ENCODE data around the gene CCL26.
"Not testable (repeated sequence)": the region's sequence is repeated elsewhere in the genome, so short reads cannot be mapped to it uniquely, and the experiment has no call there.

CCL26 gene

GRCh38 chr7:75761801-75762200 is 10.2 kb downstream of the CCL26 start:
- not testable (repeated sequence) for H3K79me1 ChIP-seq (replicated peaks; ENCODE audit: low read length, poor library complexity, severe bottlenecking); H3K14ac ChIP-seq (ENCODE audit: low read length in 2 of 2); H3K23ac ChIP-seq (ENCODE audit: low read length in 2 of 2); DNase-seq; H3K27ac ChIP-seq (ENCODE audit: low read length, poor library complexity, severe bottlenecking); H2AK5ac ChIP-seq (ENCODE audit: low read length, severe bottlenecking); H2BK5ac ChIP-seq (ENCODE audit: low read depth, low read length, poor library complexity, severe bottlenecking); H3K18ac ChIP-seq (ENCODE audit: low read depth in 1 of 2, low read length in 2 of 2); H2BK15ac ChIP-seq (ENCODE audit: low read depth, poor library complexity, severe bottlenecking); H3K27me3 ChIP-seq (ENCODE audit: control insufficient read depth in 1 of 2, insufficient read depth in 1 of 2, low read length in 2 of 2); H3K36me3 ChIP-seq (ENCODE audit: control insufficient read depth in 1 of 2, insufficient read depth in 2 of 2, low read depth in 1 of 2, low read length in 2 of 2); H3K4me1 ChIP-seq (ENCODE audit: control insufficient read depth, insufficient read depth, low read depth, low read length); H3K9me3 ChIP-seq (ENCODE audit: control insufficient read depth, low read length); H3K9ac ChIP-seq (ENCODE audit: low read length); H3K4me2 ChIP-seq (ENCODE audit: low read length, poor library complexity, severe bottlenecking); H4K91ac ChIP-seq (ENCODE audit: low read length); H2BK12ac ChIP-seq (ENCODE audit: low read length in 2 of 2); H4K8ac ChIP-seq (ENCODE audit: low read length); H3K4ac ChIP-seq (ENCODE audit: low read depth in 1 of 2, low read length in 2 of 2); H2BK120ac ChIP-seq (ENCODE audit: low read depth, low read length); H2AFZ ChIP-seq (ENCODE audit: low read depth, low read length); H3K4me3 ChIP-seq (ENCODE audit: insufficient read depth in 1 of 2, low read depth in 1 of 2, low read length in 2 of 2)
- 97% methylated on average over 3 of the region's 3 CpGs for WGBS

- Histone ChIP-seq H3K4me3 (ENCODE audit: insufficient read depth in 1 of 2, low read depth in 1 of 2, low read length in 2 of 2) (no peak overlapping the region), H3K27me3 (ENCODE audit: control insufficient read depth in 1 of 2, insufficient read depth in 1 of 2, low read length in 2 of 2) (no peaks in the 10 kb centered on the region), H4K8ac (ENCODE audit: low read length) (no peak overlapping the region), H3K9me3 (ENCODE audit: control insufficient read depth, low read length) (no peaks in the 10 kb centered on the region), H3K14ac (ENCODE audit: low read length in 2 of 2) (no peak overlapping the region), H2AK5ac (ENCODE audit: low read length, severe bottlenecking) (no peak overlapping the region), H2BK15ac (ENCODE audit: low read depth, poor library complexity, severe bottlenecking) (no peak overlapping the region), H3K23ac (ENCODE audit: low read length in 2 of 2) (no peak overlapping the region), H3K9ac (ENCODE audit: low read length) (no peak overlapping the region), H3K4me1 (ENCODE audit: control insufficient read depth, insufficient read depth, low read depth, low read length) (peaks cover 4% of the 10 kb centered on the region), H3K4me2 (ENCODE audit: low read length, poor library complexity, severe bottlenecking) (no peak overlapping the region), H2BK120ac (ENCODE audit: low read depth, low read length) (no peak overlapping the region), H2BK5ac (ENCODE audit: low read depth, low read length, poor library complexity, severe bottlenecking) (no peak overlapping the region), H3K36me3 (ENCODE audit: control insufficient read depth in 1 of 2, insufficient read depth in 2 of 2, low read depth in 1 of 2, low read length in 2 of 2) (no peaks in the 10 kb centered on the region), H3K27ac (ENCODE audit: low read length, poor library complexity, severe bottlenecking) (no peak overlapping the region), H3K79me1 (replicated peaks; ENCODE audit: low read length, poor library complexity, severe bottlenecking) (no peaks in the 10 kb centered on the region), H2AFZ (ENCODE audit: low read depth, low read length) (no peak overlapping the region), H4K91ac (ENCODE audit: low read length) (no peak overlapping the region), H3K4ac (ENCODE audit: low read depth in 1 of 2, low read length in 2 of 2) (no peak overlapping the region), H3K18ac (ENCODE audit: low read depth in 1 of 2, low read length in 2 of 2) (no peak overlapping the region), H2BK12ac (ENCODE audit: low read length in 2 of 2) (no peak overlapping the region)
- peak; percentile 17 for DNase-seq
- WGBS = 86% methylated on average over 1 of the region's 2 CpGs
Observed at GRCh38 chr7:75758491-75758890, 13.5 kb downstream of the CCL26 start.

DNA sequence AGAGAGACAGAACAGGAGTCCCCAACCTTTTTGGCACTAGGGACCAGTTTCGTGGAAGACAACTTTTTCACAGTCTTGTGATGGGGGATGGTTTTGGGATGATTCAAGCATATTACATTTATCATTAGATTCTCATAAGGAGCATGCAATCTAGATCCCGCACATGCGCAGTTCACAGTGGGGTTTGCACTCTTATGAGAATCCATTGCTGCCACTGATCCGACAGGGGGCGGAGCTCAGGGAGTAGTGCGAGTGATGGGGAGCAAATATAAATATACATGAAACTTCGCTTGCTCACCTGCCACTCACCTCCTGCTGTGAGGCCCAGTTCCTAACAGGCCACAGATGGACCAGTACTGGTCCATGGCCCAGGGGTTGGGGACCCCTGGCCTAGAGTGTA is 14.2 kb downstream of the CCL26 start:
- Histone ChIP-seq H3K4me1 (ENCODE audit: control insufficient read depth, insufficient read depth, low read depth, low read length) (peaks cover 4% of the 10 kb centered on the region), H3K9me3 (ENCODE audit: control insufficient read depth, low read length) (no peaks in the 10 kb centered on the region), H3K36me3 (ENCODE audit: control insufficient read depth in 1 of 2, insufficient read depth in 2 of 2, low read depth in 1 of 2, low read length in 2 of 2) (no peaks in the 10 kb centered on the region), H3K14ac (ENCODE audit: low read length in 2 of 2) (no peak overlapping the region), H3K4ac (ENCODE audit: low read depth in 1 of 2, low read length in 2 of 2) (no peak overlapping the region), H3K4me3 (ENCODE audit: insufficient read depth in 1 of 2, low read depth in 1 of 2, low read length in 2 of 2) (no peak overlapping the region), H2BK12ac (ENCODE audit: low read length in 2 of 2) (no peak overlapping the region), H3K23ac (ENCODE audit: low read length in 2 of 2) (no peak overlapping the region), H2BK15ac (ENCODE audit: low read depth, poor library complexity, severe bottlenecking) (no peak overlapping the region), H3K27ac (ENCODE audit: low read length, poor library complexity, severe bottlenecking) (no peak overlapping the region), H4K91ac (ENCODE audit: low read length) (no peak overlapping the region), H3K9ac (ENCODE audit: low read length) (no peak overlapping the region), H3K27me3 (ENCODE audit: control insufficient read depth in 1 of 2, insufficient read depth in 1 of 2, low read length in 2 of 2) (no peaks in the 10 kb centered on the region), H3K79me1 (replicated peaks; ENCODE audit: low read length, poor library complexity, severe bottlenecking) (no peaks in the 10 kb centered on the region), H3K4me2 (ENCODE audit: low read length, poor library complexity, severe bottlenecking) (no peak overlapping the region), H3K18ac (ENCODE audit: low read depth in 1 of 2, low read length in 2 of 2) (no peak overlapping the region), H2BK120ac (ENCODE audit: low read depth, low read length) (no peak overlapping the region), H2BK5ac (ENCODE audit: low read depth, low read length, poor library complexity, severe bottlenecking) (no peak overlapping the region), H2AFZ (ENCODE audit: low read depth, low read length) (no peak overlapping the region), H2AK5ac (ENCODE audit: low read length, severe bottlenecking) (no peak overlapping the region), H4K8ac (ENCODE audit: low read length) (no peak overlapping the region)
- 97% methylated on average over 6 of the region's 7 CpGs for WGBS
- DNase-seq = no peak

DNA sequence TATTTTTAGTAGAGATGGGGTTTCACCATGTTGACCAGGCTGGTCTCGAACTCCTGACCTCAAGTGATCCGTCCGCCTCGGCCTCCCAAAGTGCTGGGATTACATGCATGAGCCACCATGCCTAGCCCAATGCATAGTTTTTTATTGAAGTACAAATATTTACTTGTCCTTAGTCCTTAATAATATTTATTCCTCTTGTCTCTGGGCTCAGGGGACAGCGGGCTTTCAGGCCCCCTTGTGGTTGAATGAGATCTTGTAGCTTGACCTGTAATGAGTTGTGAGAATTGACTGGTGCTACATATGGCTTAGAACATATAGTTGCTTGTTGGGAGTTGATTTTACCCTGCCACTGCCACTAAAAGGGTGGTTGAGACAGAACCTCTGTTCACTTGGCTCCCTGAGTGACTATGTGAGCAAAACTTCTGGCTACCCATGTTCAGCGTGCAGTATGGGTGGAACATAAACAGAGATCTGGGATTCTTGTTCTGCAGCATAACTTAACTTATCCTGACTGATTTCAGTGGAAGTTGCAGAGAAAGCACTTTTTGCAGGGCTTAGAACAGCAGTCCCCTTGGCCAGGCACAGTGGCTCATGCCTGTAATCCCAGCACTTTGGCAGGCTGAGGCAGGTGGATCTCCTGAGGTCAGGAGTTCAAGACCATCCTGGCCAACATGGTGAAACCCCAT is 14.9 kb downstream of the CCL26 start:
- no peak overlapping the region for H3K9ac ChIP-seq (ENCODE audit: low read length)
- no peaks in the 10 kb centered on the region for H3K36me3 ChIP-seq (ENCODE audit: control insufficient read depth in 1 of 2, insufficient read depth in 2 of 2, low read depth in 1 of 2, low read length in 2 of 2)
- no peak overlapping the region for H3K4me3 ChIP-seq (ENCODE audit: insufficient read depth in 1 of 2, low read depth in 1 of 2, low read length in 2 of 2)
- DNase-seq = peak; percentile 65
- H4K8ac ChIP-seq (ENCODE audit: low read length) = no peak overlapping the region
- no peak overlapping the region for H3K23ac ChIP-seq (ENCODE audit: low read length in 2 of 2)
- no peaks in the 10 kb centered on the region for H3K9me3 ChIP-seq (ENCODE audit: control insufficient read depth, low read length)
- H4K91ac ChIP-seq (ENCODE audit: low read length) = no peak overlapping the region
- H3K4me1 ChIP-seq (ENCODE audit: control insufficient read depth, insufficient read depth, low read depth, low read length) = peaks cover 4% of the 10 kb centered on the region
- H2BK5ac ChIP-seq (ENCODE audit: low read depth, low read length, poor library complexity, severe bottlenecking) = no peak overlapping the region
- no peak overlapping the region for H3K14ac ChIP-seq (ENCODE audit: low read length in 2 of 2)
- no peak overlapping the region for H2BK15ac ChIP-seq (ENCODE audit: low read depth, poor library complexity, severe bottlenecking)
- H3K27me3 ChIP-seq (ENCODE audit: control insufficient read depth in 1 of 2, insufficient read depth in 1 of 2, low read length in 2 of 2) = no peaks in the 10 kb centered on the region
- no peak overlapping the region for H3K4me2 ChIP-seq (ENCODE audit: low read length, poor library complexity, severe bottlenecking)
- no peak overlapping the region for H2AK5ac ChIP-seq (ENCODE audit: low read length, severe bottlenecking)
- H3K4ac ChIP-seq (ENCODE audit: low read depth in 1 of 2, low read length in 2 of 2) = no peak overlapping the region
- no peak overlapping the region for H2BK12ac ChIP-seq (ENCODE audit: low read length in 2 of 2)
- no peak overlapping the region for H2AFZ ChIP-seq (ENCODE audit: low read depth, low read length)
- no peaks in the 10 kb centered on the region for H3K79me1 ChIP-seq (replicated peaks; ENCODE audit: low read length, poor library complexity, severe bottlenecking)
- no peak overlapping the region for H3K18ac ChIP-seq (ENCODE audit: low read depth in 1 of 2, low read length in 2 of 2)
- WGBS = 91% methylated on average over 4 of the region's 6 CpGs
- H3K27ac ChIP-seq (ENCODE audit: low read length, poor library complexity, severe bottlenecking) = no peak overlapping the region
- H2BK120ac ChIP-seq (ENCODE audit: low read depth, low read length) = no peak overlapping the region
